Upper lobe of left lung (tissue), 4 donors: ENCODE data around the gene KRTAP20-1.

Experiments used
- POLR2A ChIP-seq, 4 donors: fragments of 450-650 bp; IDR thresholded peaks; one replicate each; pipeline ENCODE4 v1.5.1; 2016 to 2017; ENCODE audit warnings: antibody characterized with exemption in 4 of 4, mild to moderate bottlenecking in 2 of 4
- TF ChIP-seq, protein P1 (sequence below), 6 experiments: fragments of 450-650 bp in 4 of 6; fragments of 200-600 bp in 2 of 6; sonication (generic) in 2 of 6; IDR thresholded peaks; one replicate each; pipeline ENCODE4 v1.5.1; 2016 to 2019; ENCODE audit warnings: antibody characterized with exemption in 6 of 6

DNA sequence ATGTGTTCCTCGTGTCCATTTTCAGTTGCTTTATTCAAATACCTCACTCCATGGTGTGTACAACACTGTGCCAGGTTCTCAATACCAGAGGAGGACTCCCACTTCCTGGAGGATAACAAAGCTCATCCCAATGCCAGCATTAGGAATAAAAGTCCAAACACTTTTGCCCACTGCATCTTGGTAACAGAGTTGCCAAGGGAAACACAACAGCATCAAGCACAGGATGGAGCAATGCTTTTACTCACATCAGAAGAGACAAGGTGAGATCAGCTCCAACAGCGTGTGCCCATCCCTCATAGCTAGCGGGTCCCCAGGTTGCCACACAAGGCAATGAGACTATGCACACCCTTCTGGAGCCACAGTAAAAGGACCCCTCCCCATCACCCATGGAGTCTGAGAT is 7.1 kb downstream of the KRTAP20-1 start:
- TF ChIP-seq, protein P1, sequence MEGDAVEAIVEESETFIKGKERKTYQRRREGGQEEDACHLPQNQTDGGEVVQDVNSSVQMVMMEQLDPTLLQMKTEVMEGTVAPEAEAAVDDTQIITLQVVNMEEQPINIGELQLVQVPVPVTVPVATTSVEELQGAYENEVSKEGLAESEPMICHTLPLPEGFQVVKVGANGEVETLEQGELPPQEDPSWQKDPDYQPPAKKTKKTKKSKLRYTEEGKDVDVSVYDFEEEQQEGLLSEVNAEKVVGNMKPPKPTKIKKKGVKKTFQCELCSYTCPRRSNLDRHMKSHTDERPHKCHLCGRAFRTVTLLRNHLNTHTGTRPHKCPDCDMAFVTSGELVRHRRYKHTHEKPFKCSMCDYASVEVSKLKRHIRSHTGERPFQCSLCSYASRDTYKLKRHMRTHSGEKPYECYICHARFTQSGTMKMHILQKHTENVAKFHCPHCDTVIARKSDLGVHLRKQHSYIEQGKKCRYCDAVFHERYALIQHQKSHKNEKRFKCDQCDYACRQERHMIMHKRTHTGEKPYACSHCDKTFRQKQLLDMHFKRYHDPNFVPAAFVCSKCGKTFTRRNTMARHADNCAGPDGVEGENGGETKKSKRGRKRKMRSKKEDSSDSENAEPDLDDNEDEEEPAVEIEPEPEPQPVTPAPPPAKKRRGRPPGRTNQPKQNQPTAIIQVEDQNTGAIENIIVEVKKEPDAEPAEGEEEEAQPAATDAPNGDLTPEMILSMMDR (IDR thresholded peaks at IDR 0.05): no peak
- TF ChIP-seq POLR2A (IDR thresholded peaks at IDR 0.05): no peak
